HG03025 (cell line): ENCODE measurements around the gene PLEKHG7.
"Not testable (repeated sequence)": the region's sequence is repeated elsewhere in the genome, so short reads cannot be mapped to it uniquely, and the experiment has no call there.

Experiments
- ATAC-seq: cut with Tn5 transposase; IDR thresholded peaks from one replicate; pipeline ENCODE4 v1.9.1; 2021; ENCODE audit warnings: mild to moderate bottlenecking, moderate library complexity; ENCODE audit not compliant: unreplicated experiment, low FRiP score

Gene PLEKHG7

GRCh38 chr12:92702754-92703679, at the start of gene PLEKHG7:
TSS of gene PLEKHG7 (plus strand) at chr12:92702989. CDS start at chr12:92706632, 3,643 bp downstream.
- ATAC-seq: peak; percentile 87

- not testable (repeated sequence) for ATAC-seq
These were observed 48.5 kb upstream of the PLEKHG7 start for GRCh38 chr12:92654256-92654655.

- no peak for ATAC-seq
These were observed 47.9 kb upstream of the PLEKHG7 start for GRCh38 chr12:92654929-92655328.

GRCh38 chr12:92656911-92657310, 45.9 kb upstream of the PLEKHG7 start:
- no peak for ATAC-seq

- ATAC-seq: no peak
These were observed 45.0 kb upstream of the PLEKHG7 start for GRCh38 chr12:92657770-92658169.

- ATAC-seq: no peak
These were observed 44.2 kb upstream of the PLEKHG7 start for GRCh38 chr12:92658611-92659010.

GRCh38 chr12:92661269-92661668, 41.5 kb upstream of the PLEKHG7 start:
- no peak for ATAC-seq

- ATAC-seq: no peak
These were observed 37.3 kb upstream of the PLEKHG7 start for GRCh38 chr12:92665496-92665895.

GRCh38 chr12:92668739-92669138, 34.0 kb upstream of the PLEKHG7 start:
- no peak for ATAC-seq

GRCh38 chr12:92671524-92671923, 31.3 kb upstream of the PLEKHG7 start:
- ATAC-seq: not testable (repeated sequence)

- no peak for ATAC-seq
These were observed 29.0 kb upstream of the PLEKHG7 start for GRCh38 chr12:92673756-92674155.

GRCh38 chr12:92674500-92674899, 28.3 kb upstream of the PLEKHG7 start:
- no peak for ATAC-seq

GRCh38 chr12:92675092-92675865, 27.5 kb upstream of the PLEKHG7 start:
- no peak for ATAC-seq

- no peak for ATAC-seq
These were observed 26.1 kb upstream of the PLEKHG7 start for GRCh38 chr12:92676710-92677109.

GRCh38 chr12:92690601-92691000, 12.2 kb upstream of the PLEKHG7 start:
- no peak for ATAC-seq

GRCh38 chr12:92695056-92695455, 7.7 kb upstream of the PLEKHG7 start:
- ATAC-seq: no peak

GRCh38 chr12:92695577-92695976, 7.2 kb upstream of the PLEKHG7 start:
- ATAC-seq: no peak

GRCh38 chr12:92696216-92696615, 6.6 kb upstream of the PLEKHG7 start:
- no peak for ATAC-seq

GRCh38 chr12:92698474-92698873, 4.3 kb upstream of the PLEKHG7 start:
- no peak for ATAC-seq

- ATAC-seq: no peak
These were observed 1.3 kb upstream of the PLEKHG7 start for GRCh38 chr12:92701441-92701840.

- no peak for ATAC-seq
These were observed 997 bp downstream of the PLEKHG7 start for GRCh38 chr12:92703786-92704185.
